CD4-positive, alpha-beta T cell treated with Interleukin-4 for 4 hours (primary cell): ENCODE data around the gene TBXAS1.
"Not testable (repeated sequence)": the region's sequence is repeated elsewhere in the genome, so short reads cannot be mapped to it uniquely, and the experiment has no call there.

Experiments
- DNase-seq: peaks from one replicate; pipeline ENCODE4 v3.0.0-alpha.2; 2020

TBXAS1 gene

DNA sequence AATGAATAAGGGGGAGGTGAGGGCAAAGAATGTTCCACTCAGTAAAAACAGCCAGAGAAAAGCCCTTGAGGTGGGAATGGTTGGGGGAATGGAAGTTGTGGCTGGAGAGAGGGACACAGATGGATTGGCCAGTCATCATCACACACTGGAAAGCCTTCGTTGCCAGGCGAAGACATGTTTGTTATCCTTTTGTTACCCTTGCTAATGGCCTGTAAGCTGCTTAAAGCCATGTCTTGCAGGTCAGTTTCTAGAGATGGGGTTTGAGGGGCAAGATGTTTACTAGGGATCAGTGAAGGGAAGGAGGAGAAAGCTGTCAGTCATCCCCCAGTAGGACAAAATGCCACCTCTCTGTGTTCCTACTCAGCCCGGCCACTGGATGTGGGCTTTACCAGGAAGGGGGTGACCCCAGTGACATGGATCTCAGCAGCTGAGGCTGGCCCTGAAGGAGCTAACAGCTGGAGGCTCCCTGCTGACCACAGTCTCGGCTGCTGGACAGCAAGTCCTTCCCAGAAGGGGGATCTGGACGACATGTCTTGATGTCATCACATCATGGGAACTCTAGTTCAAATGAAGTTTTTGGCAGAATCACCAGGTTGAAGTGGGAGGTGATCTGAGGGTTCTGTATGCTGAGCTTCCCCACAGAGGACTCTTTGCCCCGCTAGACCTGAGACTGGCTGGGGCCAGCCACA is 66.2 kb downstream of the TBXAS1 start:
- DNase-seq: no peak

DNA sequence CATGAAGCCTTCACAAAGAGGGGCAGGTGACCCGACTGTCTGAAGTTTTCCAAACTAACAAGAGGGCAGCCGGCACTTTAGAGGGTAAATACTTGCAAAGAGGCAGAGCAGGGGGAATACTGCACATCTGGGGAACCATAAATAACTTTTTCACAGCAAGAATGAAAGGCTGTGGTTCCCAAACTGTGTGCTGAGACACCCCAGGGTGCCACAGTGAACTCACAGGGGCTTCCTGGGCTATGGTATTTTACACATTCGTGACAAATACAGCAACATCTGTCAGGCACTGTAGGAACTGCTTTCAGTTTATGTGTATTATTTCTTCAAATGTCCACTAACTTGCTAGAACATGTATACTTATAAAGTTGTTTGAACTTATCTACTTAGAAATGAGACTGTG is 67.2 kb downstream of the TBXAS1 start:
- no peak for DNase-seq

DNA sequence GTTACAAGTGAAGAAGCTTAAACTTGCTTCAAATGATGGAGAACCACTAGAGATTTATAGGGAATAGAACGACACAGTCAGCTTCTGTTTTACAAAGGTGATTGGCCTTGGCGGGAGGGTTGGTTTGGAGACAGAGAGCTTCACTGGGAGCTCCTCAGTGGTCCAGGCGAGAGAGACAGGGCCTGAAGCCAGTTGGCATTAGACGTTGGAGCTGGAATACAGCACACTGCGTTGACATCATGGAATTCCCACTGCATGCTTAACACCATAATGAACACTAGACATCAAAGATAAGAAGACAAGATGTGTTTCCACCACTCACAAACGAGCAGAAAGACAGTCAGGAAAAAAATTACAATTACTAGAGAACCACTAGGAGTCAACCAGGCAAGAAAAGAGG is 67.8 kb downstream of the TBXAS1 start:
- no peak for DNase-seq

DNA sequence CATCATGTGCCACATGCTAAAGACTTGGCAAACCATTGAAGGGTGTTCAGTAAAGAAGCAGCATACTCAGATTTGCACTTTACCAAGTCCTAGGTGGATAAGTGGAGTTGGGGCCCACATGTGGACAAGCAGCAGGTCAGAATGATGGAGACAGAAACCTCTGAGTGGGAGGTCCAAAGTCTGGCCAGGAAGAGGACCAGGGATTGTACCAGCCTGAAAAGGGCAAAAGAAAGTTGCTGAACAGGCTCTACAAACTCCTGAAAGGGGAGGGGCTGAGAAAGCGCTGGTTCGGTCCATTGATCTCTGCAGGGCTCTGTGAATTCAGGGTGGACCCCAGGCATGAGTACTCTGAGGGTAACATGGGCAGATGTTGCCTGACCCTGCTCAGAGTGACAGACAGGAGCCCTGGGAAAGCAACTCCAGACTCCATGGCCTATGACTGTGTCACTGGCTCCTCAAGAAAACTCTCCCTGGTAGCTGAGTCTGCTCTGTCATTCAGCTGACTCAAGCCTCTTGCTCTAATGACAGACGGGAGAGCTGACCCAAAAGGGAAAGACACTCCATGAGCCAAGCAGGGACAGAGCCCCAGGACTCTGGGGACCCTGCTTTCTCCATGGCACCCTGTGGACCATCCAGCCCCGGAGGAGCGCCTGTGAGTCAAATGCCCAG is 68.5 kb downstream of the TBXAS1 start:
- no peak for DNase-seq

DNA sequence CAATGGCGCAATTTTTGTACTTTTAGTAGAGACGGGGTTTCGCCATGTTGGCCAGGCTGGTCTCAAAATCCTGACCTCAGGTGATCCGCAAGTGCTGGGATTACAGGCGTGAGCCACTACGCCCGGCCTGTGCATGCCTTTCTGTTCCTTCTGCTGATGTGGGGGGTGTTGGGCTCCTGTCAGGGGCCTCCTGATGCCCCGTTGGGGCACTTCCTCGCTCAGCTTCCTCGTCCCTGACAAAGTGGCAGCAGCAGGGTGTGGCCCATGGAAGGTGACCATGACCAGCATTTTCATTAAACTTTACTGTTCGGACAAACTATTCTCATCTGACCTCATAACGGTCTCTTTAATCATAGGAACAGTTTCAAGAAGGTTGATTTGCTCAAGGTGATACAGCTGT is 69.4 kb downstream of the TBXAS1 start:
- DNase-seq: no peak

DNA sequence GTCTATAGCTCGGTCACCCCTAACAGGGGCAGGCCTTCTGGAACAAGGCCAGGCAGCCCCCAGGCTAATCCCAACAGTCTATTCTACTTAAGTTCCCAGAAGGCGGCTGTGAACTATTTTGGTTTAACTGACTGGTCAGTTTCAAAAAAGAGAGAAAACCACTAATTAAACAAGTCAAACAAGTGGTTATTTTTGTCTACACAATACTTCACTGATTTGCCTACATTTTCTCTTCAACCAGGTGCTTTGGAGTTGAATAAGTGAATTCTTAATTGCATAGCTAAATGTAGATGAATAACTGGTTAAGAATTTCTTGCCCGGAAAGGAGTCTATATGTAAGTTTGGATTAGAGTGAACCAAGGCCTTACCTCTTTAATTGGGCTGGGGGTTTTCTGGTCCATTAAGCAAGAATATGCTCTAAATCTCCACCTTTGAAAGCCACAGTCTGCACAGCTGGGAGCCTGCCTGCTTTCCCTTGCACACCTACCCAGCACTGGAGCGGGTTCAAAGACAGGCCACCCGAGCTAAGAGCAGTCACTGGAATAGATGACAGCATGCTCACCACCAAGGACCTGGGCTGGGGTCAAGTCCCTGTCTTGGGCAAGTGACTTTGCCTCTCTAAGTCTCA is 70.4 kb downstream of the TBXAS1 start:
- DNase-seq: no peak

DNA sequence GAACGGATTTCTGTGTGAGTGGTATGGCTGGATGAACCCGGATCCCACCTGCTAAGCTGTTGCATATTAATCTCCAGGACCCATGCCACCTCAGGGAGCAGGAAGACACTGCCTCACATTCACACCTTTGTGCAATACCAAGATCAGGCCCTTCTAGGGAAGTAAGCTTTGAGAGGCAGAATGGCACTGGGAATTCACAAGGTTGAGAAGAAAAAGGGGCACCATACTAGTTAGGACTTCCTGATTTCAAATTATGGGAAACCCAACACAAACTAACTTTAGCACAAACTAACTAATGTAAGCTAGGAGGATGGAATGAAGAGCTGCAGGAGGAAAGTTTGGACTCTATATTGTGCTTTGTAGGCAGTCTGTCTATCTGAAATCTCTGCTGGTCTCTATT is 71.3 kb downstream of the TBXAS1 start:
- no peak for DNase-seq

DNA sequence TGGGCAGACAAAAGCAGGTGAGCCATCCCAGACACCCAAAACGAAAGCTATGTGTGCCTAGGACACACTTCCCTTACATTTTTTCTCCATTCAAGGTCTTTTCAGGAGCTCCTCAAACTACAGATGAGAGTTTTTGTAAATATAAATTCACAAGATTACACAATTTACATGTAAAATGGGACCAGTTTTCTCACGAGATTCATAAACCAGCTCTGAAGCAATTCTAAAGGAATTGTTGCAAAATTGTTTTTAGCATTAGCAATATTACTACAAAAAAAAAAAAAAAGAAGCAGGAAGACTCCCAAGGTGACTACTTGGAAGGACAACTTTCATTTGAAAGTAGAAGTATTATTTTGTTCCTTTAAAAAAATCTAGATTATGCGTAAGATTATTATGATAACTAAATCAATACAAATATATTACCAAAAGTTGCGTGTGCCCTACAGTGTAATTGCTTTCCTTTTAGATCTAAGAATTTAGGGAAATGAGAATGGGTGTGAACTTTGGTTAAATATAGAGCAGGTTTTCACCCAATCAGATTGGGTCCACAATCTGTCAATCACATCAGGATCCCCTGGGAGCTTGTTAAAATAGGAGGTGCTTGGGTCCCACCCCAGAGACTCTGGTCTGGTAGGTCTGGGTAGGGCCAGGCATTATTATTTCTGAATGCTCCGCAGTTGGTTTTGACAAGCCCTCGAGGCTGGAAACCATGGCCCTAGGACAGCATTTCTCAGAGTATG is 72.2 kb downstream of the TBXAS1 start:
- DNase-seq: no peak

DNA sequence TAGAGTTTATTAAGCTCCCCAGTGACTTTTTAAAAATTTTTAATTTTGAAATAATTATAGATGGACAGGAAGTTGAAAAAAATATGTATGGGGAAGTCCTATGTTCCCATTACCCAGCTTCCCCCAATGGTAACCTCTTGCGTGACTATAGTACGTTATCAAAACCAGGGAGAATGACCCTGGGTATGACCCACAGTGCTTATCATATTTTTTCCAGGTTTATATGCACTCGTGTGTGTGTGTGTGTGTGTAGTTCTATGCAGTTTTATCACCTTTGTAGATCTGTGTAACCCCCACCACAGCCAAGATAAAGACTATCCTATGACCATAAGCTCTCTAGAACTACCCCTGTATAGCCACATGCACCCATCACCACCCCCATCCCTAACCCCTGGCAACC is 72.8 kb downstream of the TBXAS1 start:
- no peak for DNase-seq

DNA sequence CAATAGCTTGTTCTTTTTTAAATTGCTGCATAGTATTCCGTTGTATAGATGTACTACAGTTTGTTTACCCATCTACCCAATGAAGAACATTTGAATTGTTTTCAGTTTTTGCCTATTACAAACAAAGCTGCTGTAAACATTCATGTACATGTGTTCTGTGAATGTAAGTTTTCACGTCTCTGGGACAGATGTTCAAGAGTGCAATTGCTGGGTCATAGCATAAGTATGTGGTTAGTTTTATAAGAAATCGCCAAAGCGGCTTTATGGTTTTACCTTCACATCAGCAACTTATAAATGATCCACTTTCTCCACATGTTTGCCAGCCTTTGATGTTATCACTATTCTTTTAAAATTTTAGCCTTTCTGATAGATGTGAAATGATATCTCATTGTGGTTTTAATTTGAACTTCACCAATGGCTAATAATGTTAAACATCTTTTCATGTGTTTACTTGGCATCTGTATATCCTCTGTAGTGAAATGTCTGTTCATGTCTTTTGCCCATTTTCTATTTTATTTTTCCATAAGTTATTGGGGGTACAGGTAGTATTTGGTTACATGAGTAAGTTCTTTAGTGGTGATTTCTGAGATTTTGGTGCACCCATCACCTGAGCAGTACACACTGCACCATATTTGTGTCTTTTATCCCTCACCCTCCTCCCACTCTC is 73.5 kb downstream of the TBXAS1 start:
- DNase-seq: no peak

DNA sequence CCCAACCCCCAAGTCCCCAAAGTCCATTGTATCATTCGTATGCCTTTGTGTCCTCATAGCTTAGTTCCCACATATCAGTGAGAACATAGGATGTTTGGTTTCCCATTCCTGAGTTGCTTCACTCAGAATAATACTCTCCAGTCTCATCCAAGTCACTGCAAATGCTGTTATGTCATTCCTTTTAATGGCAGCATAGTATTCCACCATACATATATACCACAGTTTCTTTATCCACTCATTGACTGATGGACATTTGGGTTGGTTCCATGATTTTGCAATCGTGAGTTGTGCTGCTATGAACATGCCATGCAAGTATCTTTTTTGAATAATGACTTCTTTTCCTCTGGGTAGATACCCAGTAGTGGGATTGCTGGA is 74.0 kb downstream of the TBXAS1 start:
- DNase-seq: not testable (repeated sequence)

DNA sequence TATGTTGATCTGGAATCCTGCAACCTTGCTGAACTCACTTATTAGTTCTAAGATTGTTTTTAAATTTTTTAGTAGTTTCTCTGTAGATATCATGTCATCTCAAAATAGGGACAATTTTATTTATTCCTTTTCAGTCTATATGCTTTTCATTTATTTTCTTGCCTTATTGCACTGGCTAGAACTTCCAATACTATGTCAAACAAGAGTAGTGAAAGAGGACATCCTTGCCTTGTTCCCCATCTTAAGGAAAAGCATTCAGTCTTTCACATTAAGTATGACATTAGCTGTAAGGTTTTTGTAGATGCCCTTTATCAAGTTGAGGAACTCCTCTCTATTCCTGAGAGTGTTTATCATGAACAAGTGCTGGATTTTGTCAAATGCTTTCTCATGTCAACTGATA is 77.8 kb downstream of the TBXAS1 start:
- DNase-seq: no peak

DNA sequence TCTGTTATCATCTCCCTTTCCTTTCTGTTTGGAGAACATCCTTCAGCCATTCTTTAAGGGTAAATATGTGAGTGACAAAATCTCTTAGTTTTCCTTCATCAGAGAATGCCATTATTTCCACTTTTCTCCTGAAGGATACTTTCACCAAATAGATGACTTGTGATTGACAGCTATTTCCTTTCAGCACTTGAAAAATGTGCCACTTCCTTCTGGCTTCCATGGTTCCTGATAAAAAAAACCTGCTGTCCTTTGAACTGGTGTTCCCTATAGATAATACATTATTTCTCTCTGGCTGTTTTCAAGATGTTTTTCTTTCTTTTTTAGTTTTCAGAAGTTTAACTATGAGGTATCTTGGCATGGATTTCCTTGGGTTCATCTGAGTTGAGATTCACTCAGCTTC is 79.7 kb downstream of the TBXAS1 start:
- no peak for DNase-seq

DNA sequence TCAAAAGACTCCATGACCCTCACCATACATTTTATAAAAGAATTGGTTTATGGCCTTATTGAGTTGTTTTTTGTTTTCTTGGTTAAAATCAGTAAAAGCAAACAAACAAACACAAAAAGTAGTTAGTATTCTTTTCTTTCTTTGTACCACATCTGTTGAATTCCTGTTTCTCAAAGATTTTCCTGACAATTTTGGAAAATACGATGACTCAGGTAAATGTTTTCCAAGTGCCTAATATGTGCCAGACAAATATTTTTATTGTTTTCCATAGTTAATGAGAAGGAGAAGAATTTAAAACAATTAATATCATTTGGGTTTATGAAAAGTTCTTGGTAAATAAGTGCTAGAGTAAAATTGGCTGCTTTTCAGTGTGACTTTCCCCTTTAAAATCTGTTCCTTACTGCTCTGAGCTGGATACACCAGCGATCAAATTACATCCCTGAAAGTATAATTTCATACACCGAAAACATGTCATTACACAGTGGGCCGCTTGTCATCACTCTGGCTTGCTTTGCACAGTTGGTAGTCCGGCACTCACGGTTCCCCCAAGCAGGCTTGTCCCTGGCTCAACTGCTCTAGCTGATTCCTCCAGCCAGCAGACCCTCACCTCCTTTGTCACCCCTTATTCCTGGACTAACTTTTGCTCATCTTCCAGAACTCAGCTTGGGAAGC is 80.5 kb downstream of the TBXAS1 start:
- DNase-seq: no peak

DNA sequence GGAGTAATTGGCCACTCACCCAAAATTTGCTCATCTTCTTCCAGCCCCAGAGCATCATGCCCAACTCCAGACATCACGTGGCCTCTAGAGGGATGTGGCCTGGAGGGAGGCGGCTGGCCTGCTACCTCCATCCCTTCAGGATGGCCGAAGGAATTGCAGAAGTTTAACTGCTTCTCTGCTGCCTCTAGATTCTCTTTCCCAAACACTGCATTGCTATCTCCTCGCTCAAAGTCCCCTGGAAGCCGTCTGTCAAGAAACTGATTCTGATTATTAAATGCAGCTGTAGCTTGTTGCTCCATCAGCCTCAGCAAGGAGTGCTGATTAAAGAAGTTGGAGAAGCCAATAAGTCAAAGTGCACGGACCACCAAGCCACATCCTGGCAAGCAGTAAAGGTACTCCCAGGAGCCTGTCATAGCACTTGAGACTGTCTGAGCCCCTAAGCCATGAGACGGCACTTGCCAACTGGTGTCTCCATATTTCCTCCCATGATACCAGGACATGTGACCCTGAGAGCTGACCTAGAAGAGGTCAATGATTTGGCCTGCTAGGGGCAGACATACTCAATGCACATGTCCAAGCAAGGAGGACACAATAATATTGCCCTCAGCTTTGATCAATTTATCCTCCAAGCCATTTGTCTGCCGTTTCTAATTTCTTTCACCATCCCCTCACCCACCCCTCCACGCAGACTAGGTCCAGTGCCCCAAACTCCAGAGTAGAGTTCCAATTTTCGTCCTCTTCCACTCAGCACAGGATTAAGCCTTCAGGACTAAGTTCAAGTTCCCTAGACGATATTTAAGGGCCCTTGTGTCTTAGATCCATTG is 84.2 kb downstream of the TBXAS1 start:
- no peak for DNase-seq

DNA sequence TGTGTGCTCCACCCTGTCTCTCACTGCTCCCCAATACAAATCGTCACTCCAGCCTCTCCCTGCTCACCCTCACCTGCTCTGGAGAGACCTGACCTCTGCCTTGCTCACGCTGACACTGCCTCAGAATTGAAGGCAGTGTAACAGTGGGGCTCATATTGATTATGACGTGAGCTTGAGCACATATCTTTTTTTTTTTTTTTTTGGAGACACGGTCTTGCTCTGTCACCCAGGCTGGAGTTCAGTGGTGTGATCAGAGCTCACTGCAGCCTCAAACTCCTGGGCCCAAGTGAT is 84.7 kb downstream of the TBXAS1 start:
- DNase-seq: no peak

DNA sequence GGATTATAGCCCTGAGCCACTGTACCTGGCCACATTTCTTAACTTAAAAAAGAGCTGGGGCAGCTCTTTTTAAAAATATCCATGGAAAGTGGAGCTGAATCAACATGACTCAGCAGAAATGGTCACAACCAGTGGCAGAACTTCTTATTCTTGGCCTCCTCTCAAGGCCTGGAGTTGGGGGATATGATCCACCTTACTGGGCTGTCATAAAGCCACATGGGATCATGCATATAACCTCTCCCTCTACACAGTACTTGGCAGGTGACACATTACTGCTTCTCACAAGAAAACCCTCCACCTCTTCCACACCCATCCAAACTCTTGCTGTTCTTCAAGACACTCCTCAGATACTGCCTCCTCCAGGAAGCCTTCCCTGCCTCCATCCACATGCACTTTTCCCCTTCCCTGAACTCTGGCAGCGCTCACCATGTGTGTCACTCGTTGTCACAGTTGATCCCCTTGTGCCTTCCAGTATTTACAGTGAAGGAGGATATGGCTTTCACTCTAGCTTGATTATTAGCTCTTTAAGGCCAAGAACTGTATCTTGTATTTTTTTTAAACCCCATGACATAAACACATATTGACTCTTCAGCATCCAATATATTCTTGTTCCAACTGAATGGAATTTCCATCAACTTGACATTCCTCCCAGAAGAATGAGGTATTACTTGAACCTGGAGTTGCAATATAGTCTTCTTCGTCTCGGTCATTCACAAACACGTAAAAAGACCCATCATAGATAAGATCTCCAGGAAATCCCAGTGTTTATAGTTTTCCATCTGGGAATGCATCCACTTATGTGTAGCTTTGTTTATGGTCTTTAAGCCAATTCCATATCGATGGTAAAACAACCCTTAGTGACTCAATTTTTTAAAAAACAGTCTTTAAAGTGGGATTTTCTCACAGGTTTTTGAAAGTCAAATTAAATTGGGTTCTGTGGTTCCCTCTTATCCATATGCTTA is 85.5 kb downstream of the TBXAS1 start:
- no peak for DNase-seq

DNA sequence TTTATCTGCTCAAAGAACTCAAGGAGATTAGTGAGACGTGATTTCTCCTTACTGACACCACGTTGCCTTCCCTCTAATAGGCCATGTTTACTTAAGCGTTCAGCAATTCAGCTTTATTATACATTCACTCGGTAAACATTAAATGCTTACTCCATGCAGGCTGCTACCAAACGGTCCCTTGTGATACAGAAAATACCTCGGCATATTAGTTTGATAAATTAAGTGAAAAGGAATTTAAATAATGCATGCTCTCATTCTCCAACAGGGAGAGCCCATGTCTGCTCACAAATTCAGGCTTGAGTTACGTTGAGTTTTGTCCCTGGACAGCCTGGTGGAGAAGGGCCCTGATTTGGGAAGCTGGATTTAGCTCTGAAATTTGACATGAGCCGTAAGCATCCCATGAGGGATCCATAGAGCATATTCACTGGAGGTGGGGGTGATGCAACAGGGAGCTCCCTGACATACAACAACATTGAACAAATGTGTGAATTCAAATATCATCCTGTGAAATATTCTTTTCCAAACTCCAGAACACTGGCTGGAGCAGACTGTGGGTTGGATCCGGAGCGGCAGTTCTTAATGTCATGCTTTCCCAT is 86.3 kb downstream of the TBXAS1 start:
- DNase-seq: no peak

DNA sequence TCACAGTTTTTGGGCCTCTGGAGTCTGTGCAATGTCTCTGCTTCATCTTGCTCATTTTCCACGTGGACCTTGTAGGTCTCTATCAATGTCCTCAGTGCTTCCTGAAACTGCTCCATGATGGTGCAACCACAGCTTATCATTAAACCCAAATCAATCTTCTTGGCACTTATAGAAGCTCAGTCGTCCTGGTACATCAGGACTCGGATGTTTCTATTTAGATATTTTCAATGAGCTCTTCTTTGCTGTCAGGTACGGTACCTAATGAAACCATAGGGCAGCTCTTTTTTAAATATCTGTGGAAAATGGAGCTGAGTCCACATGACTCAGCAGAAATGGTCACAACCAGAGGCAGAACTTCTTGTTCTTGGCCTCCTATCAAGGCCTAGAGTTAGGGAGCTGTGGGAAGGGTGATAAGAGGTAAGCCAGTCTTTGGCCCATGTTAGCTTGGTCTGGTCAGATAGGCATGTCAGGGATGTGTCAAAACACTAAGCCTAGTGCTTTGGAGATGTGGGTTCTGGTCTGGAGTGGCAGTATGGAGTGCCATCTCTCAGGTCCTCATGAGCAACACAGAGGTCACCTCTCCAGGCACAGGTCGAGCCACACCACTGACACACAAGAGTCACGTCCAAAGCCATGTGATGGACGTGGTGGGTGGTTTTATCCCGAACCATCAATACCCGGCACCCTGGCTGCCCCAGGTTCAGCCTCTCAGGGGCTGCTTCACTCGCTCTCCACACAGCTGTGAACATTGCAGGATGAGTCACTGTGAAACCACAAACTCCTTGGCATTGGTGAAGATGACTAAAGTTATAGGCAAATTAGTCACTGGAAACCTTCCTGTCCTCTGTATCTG is 87.0 kb downstream of the TBXAS1 start:
- DNase-seq: peak; percentile 75
